ENCODE measurements around the gene MBP.

GRCh38 chr18:76967721-76968472, 164.7 kb downstream of the MBP start:
- TF ChIP-seq, protein P1, sequence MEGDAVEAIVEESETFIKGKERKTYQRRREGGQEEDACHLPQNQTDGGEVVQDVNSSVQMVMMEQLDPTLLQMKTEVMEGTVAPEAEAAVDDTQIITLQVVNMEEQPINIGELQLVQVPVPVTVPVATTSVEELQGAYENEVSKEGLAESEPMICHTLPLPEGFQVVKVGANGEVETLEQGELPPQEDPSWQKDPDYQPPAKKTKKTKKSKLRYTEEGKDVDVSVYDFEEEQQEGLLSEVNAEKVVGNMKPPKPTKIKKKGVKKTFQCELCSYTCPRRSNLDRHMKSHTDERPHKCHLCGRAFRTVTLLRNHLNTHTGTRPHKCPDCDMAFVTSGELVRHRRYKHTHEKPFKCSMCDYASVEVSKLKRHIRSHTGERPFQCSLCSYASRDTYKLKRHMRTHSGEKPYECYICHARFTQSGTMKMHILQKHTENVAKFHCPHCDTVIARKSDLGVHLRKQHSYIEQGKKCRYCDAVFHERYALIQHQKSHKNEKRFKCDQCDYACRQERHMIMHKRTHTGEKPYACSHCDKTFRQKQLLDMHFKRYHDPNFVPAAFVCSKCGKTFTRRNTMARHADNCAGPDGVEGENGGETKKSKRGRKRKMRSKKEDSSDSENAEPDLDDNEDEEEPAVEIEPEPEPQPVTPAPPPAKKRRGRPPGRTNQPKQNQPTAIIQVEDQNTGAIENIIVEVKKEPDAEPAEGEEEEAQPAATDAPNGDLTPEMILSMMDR (conservative IDR thresholded peaks at IDR 0.05; ENCODE audit: low read depth, low read length), result no peak
- TF ChIP-seq POLR2A (IDR thresholded peaks at IDR 0.05; ENCODE audit: low read depth, low read length) (no peak), NFE2L2 (IDR thresholded peaks at IDR 0.05; ENCODE audit: low read depth, low read length) (no peak), CEBPB (IDR thresholded peaks at IDR 0.05; ENCODE audit: low read depth, low read length) (no peak), RCOR1 (IDR thresholded peaks at IDR 0.05; ENCODE audit: insufficient replicate concordance, low read length) (no peak), MAZ (IDR thresholded peaks at IDR 0.05; ENCODE audit: borderline replicate concordance, low read depth, low read length) (no peak), SMC3 (IDR thresholded peaks at IDR 0.05; ENCODE audit: low read depth, low read length) (no peak), ELK1 (IDR thresholded peaks at IDR 0.05; ENCODE audit: borderline replicate concordance, low read depth, low read length) (no peak), CHD1 (IDR thresholded peaks at IDR 0.05; ENCODE audit: low read depth, low read length) (no peak), RFX5 (IDR thresholded peaks at IDR 0.05; ENCODE audit: low read depth, low read length) (no peak), MAFK (IDR thresholded peaks at IDR 0.05; ENCODE audit: low read depth, low read length) (no peak), FOS (IDR thresholded peaks at IDR 0.05; ENCODE audit: low read depth, low read length) (no peak)

Data from IMR-90 (cell line).